CD4-positive, alpha-beta T cell (primary cell): ENCODE measurements around the gene NTRK2. TPM values are rescaled to one million over a fixed set of nuclear protein-coding genes. Genes with fewer than 3 reads are reported as not detected.

ENCODE experiments used
- ATAC-seq: fragments of 200-7000 bp; cut with Tn5 transposase; one replicate; pipeline ENCODE4 v1.10.0; 2022; ENCODE audit warnings: mild to moderate bottlenecking; ENCODE audit not compliant: poor library complexity
- CTCF ChIA-PET: fragments of 350-600 bp; sonication (Branson Sonifier 250); formaldehyde crosslinking; loops from one replicate; lab custom pipeline; 2021; ENCODE audit warnings: antibody characterized with exemption, inconsistent platforms; lab: Charles Lee
- POLR2A ChIA-PET: fragments of 350-600 bp; sonication (Branson Sonifier 250); formaldehyde crosslinking; loops from one replicate; lab custom pipeline; 2021; ENCODE audit warnings: antibody characterized with exemption, inconsistent platforms; lab: Charles Lee
- DNase-seq, 14 experiments: peaks; one replicate each; pipeline ENCODE4 v3.0.0-alpha.2; 2013 to 2020; ENCODE audit warnings: mixed read lengths in 2 of 14
- H3K27ac ChIP-seq, 2 donors: one replicate each; pipeline versions ENCODE4 v1.5.1 to v1.7.0; 2013; ENCODE audit warnings: low read length in 2 of 2, low read depth in 1 of 2, mild to moderate bottlenecking in 1 of 2
- H3K27me3 ChIP-seq, 2 experiments: 1 replicate in 1 of 2; 2 replicates in 1 of 2; pipeline versions ENCODE4 v1.6.1 to v1.7.0; 2013; ENCODE audit warnings: low read length in 2 of 2, control low read depth in 1 of 2, mild to moderate bottlenecking in 1 of 2, moderate library complexity in 1 of 2; ENCODE audit not compliant: insufficient read depth in 2 of 2, control insufficient read depth in 1 of 2
- H3K36me3 ChIP-seq: one replicate; pipeline ENCODE4 v1.6.1; 2013; ENCODE audit warnings: low read length, control low read depth; ENCODE audit not compliant: insufficient read depth
- H3K4me1 ChIP-seq: one replicate; pipeline ENCODE4 v1.6.1; 2013; ENCODE audit warnings: low read length, control low read depth; ENCODE audit not compliant: insufficient read depth
- H3K4me3 ChIP-seq: one replicate; pipeline ENCODE4 v1.5.1; 2013; ENCODE audit warnings: mild to moderate bottlenecking, low read length, moderate library complexity
- H3K9me3 ChIP-seq, 2 experiments: 1 replicate in 1 of 2; 2 replicates in 1 of 2; pipeline versions ENCODE4 v1.6.1 to v1.7.0; 2013; ENCODE audit warnings: low read length in 2 of 2, mild to moderate bottlenecking in 2 of 2, control low read depth in 1 of 2, moderate library complexity in 1 of 2; ENCODE audit not compliant: control insufficient read depth in 1 of 2, insufficient read depth in 1 of 2
- H3K27ac Mint-ChIP-seq: one replicate; pipeline ENCODE4 v1.8.0; 2020; ENCODE audit warnings: mixed read lengths
- H3K27me3 Mint-ChIP-seq: one replicate; pipeline ENCODE4 v1.8.0; 2021; ENCODE audit warnings: mixed read lengths
- H3K36me3 Mint-ChIP-seq: one replicate; pipeline ENCODE4 v1.8.0; 2021; ENCODE audit warnings: low read depth, mixed read lengths
- H3K4me1 Mint-ChIP-seq: one replicate; pipeline ENCODE4 v1.8.0; 2021; ENCODE audit warnings: low read depth, mixed read lengths
- H3K4me3 Mint-ChIP-seq: one replicate; pipeline ENCODE4 v1.8.0; 2020; ENCODE audit warnings: mild to moderate bottlenecking, mixed read lengths
- H3K9me3 Mint-ChIP-seq: one replicate; pipeline ENCODE4 v1.8.0; 2020; ENCODE audit warnings: mixed read lengths
- CTCF ChIP-seq: fragments of 200-600 bp; IDR thresholded peaks from one replicate; pipeline ENCODE4 v1.8.0; 2022; ENCODE audit warnings: antibody characterized with exemption, mild to moderate bottlenecking
- intact Hi-C, 2 experiments: fragments of 100-400 bp; cut with DNase I in 1 of 2; cut with micrococcal nuclease in 1 of 2; formaldehyde crosslinking; loops; one replicate each; pipeline versions ENCODE4 v1.15.1 to v1.9.0; 2023 to 2025; cut with DNase I, micrococcal nuclease
- total RNA-seq, 174 experiments: library from RNA in 2 of 174; stranded (reverse) in 2 of 174; gene quantifications; one replicate each; pipeline ENCODE4 v1.2.3 and lab custom pipeline; 2021 to 2026

Gene NTRK2
- total RNA-seq, 2 experiments from 2014 or later, result 0.06 to 0.14 TPM

GRCh38 chr9:84945878-84946538 lies 276.5 kb downstream of the NTRK2 start:
- no peaks in the 10 kb centered on the region for H3K36me3 Mint-ChIP-seq
- peaks cover 5% of the 10 kb centered on the region for H3K27me3 Mint-ChIP-seq
- Histone ChIP-seq H3K4me3 (no peak overlapping the region), H3K4me1 (no peaks in the 10 kb centered on the region), H3K9me3 (no peaks in the 10 kb centered on the region), H3K36me3 (no peaks in the 10 kb centered on the region), H3K27me3 (no peaks in the 10 kb centered on the region), H3K27ac (no peak overlapping the region)
- POLR2A ChIA-PET, result no interaction called here
- ATAC-seq (no peak), DNase-seq (no peak)
- H3K27ac Mint-ChIP-seq, result no peak overlapping the region
- no peak overlapping the region for H3K4me3 Mint-ChIP-seq
- CTCF ChIA-PET, result no interaction called here
- TF ChIP-seq CTCF, result no peak
- H3K9me3 Mint-ChIP-seq, result peaks cover 5% of the 10 kb centered on the region
- intact Hi-C loops, result no loop called here
- H3K4me1 Mint-ChIP-seq, result no peaks in the 10 kb centered on the region

- TF ChIP-seq CTCF, result no peak
- peaks cover 5% of the 10 kb centered on the region for H3K27me3 Mint-ChIP-seq
- H3K36me3 Mint-ChIP-seq, result no peaks in the 10 kb centered on the region
- H3K27ac Mint-ChIP-seq, result no peak overlapping the region
- DNase-seq, result no peak
- H3K4me3 ChIP-seq, result no peak overlapping the region
- no peak overlapping the region for H3K27ac ChIP-seq
- H3K4me1 Mint-ChIP-seq, result no peaks in the 10 kb centered on the region
- H3K36me3 ChIP-seq, result no peaks in the 10 kb centered on the region
- H3K9me3 Mint-ChIP-seq, result peaks cover 5% of the 10 kb centered on the region
- no peak for ATAC-seq
- H3K27me3 ChIP-seq, result no peaks in the 10 kb centered on the region
- no peaks in the 10 kb centered on the region for H3K9me3 ChIP-seq
- POLR2A ChIA-PET, result no interaction called here
- no peak overlapping the region for H3K4me3 Mint-ChIP-seq
- CTCF ChIA-PET, result no interaction called here
- H3K4me1 ChIP-seq, result no peaks in the 10 kb centered on the region
- intact Hi-C loops, result no loop called here
These were observed 278.0 kb downstream of the NTRK2 start for GRCh38 chr9:84947412-84947972.

GRCh38 chr9:84949258-84949657 lies 279.7 kb downstream of the NTRK2 start:
- no peak for TF ChIP-seq CTCF

More at GRCh38 chr9:84949258-84949657, 279.7 kb downstream of the NTRK2 start:
- Histone ChIP-seq H3K27ac (no peak overlapping the region), H3K9me3 (peaks cover 0 to 4% of the 10 kb centered on the region in 2 experiments), H3K4me3 (no peak overlapping the region), H3K27me3 (peaks cover 0 to 4% of the 10 kb centered on the region in 2 experiments), H3K36me3 (no peaks in the 10 kb centered on the region), H3K4me1 (no peaks in the 10 kb centered on the region)
- DNase-seq (no peak), ATAC-seq (no peak)
- ChIA-PET POLR2A (no interaction called here), CTCF (no interaction called here)
- H3K4me1 Mint-ChIP-seq, result no peaks in the 10 kb centered on the region
- no peaks in the 10 kb centered on the region for H3K36me3 Mint-ChIP-seq
- peaks cover 16% of the 10 kb centered on the region for H3K27me3 Mint-ChIP-seq
- intact Hi-C loops, result no loop called here
- H3K27ac Mint-ChIP-seq, result no peak overlapping the region
- H3K4me3 Mint-ChIP-seq, result no peak overlapping the region
- H3K9me3 Mint-ChIP-seq, result peaks cover 5% of the 10 kb centered on the region
